Adrenal gland (tissue), 5 donors: ENCODE measurements around the gene ZMYM2.

Experiments used
- POLR2A ChIP-seq, 2 donors: fragments of 450-650 bp; IDR thresholded peaks; one replicate each; pipeline ENCODE4 v1.6.1; 2017; ENCODE audit warnings: antibody characterized with exemption in 2 of 2, mild to moderate bottlenecking in 2 of 2, moderate library complexity in 1 of 2
- TF ChIP-seq, protein P1 (sequence below), 6 experiments: fragments of 450-650 bp in 4 of 6; fragments of 200-600 bp in 2 of 6; sonication (generic) in 1 of 6; IDR thresholded peaks; 1 replicate in 5 of 6; 2 replicates in 1 of 6; pipeline versions ENCODE4 v1.5.1 to v1.8.0; 2016 to 2021; ENCODE audit warnings: antibody characterized with exemption in 6 of 6, mild to moderate bottlenecking in 2 of 6, moderate library complexity in 1 of 6
- donor health status: DM: no; HTN: no; CAD: no.

DNA sequence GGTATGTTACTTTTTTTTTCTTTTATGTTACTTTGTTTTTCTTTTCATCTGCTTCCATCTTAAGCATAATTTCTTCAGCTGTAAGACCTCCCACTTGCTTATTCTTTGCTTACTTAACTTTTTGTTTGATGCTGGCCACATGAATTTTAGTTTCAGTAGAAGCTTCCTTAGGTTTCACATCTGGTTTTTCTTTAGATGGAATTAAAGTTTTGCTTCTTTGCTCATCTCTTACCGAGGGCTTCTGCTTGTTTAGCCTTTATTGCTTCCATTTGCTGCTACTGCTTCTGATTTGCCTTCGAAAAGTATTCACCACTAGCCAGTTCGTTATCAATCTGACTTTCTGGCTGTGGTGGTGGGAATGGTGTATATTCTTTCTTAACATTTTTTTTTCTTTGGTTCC is 111.4 kb downstream of the ZMYM2 start:
- TF ChIP-seq, protein P1, sequence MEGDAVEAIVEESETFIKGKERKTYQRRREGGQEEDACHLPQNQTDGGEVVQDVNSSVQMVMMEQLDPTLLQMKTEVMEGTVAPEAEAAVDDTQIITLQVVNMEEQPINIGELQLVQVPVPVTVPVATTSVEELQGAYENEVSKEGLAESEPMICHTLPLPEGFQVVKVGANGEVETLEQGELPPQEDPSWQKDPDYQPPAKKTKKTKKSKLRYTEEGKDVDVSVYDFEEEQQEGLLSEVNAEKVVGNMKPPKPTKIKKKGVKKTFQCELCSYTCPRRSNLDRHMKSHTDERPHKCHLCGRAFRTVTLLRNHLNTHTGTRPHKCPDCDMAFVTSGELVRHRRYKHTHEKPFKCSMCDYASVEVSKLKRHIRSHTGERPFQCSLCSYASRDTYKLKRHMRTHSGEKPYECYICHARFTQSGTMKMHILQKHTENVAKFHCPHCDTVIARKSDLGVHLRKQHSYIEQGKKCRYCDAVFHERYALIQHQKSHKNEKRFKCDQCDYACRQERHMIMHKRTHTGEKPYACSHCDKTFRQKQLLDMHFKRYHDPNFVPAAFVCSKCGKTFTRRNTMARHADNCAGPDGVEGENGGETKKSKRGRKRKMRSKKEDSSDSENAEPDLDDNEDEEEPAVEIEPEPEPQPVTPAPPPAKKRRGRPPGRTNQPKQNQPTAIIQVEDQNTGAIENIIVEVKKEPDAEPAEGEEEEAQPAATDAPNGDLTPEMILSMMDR (IDR thresholded peaks at IDR 0.05) = no peak
- no peak for TF ChIP-seq POLR2A (IDR thresholded peaks at IDR 0.05)
